Suprapubic skin (tissue), 3 donors: Measurements from ENCODE around the gene PLCG2.

Experiments
- POLR2A ChIP-seq, 2 donors: fragments of 450-650 bp; IDR thresholded peaks; one replicate each; pipeline ENCODE4 v1.6.1; 2017; ENCODE audit warnings: antibody characterized with exemption in 2 of 2, mild to moderate bottlenecking in 2 of 2, moderate library complexity in 2 of 2
- TF ChIP-seq, protein P1 (sequence below), 2 donors: fragments of 200-600 bp in 1 of 2; fragments of 450-650 bp in 1 of 2; sonication (generic) in 1 of 2; IDR thresholded peaks; one replicate each; pipeline ENCODE4 v1.5.1; 2016 to 2019; ENCODE audit warnings: antibody characterized with exemption in 2 of 2, mild to moderate bottlenecking in 1 of 2, moderate library complexity in 1 of 2

DNA sequence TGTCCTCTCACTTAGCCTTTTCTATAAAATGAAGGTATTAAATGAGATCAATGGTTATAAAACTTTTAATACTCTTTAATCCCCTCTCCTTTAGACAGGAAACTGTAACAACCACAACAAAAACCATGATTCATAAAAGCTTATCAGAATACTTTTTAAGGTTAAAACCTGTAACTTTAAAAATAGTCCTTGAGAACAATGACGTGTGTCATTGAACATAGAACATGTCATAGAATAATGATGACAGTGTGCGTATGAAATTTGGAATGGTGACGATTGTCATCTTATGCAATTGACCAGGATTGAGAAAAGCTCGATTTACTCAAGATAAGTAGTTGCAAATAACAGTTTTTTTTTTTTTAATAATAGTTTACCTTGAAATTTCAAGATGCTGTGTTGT lies 94.1 kb downstream of the PLCG2 start:
- TF ChIP-seq, protein P1, sequence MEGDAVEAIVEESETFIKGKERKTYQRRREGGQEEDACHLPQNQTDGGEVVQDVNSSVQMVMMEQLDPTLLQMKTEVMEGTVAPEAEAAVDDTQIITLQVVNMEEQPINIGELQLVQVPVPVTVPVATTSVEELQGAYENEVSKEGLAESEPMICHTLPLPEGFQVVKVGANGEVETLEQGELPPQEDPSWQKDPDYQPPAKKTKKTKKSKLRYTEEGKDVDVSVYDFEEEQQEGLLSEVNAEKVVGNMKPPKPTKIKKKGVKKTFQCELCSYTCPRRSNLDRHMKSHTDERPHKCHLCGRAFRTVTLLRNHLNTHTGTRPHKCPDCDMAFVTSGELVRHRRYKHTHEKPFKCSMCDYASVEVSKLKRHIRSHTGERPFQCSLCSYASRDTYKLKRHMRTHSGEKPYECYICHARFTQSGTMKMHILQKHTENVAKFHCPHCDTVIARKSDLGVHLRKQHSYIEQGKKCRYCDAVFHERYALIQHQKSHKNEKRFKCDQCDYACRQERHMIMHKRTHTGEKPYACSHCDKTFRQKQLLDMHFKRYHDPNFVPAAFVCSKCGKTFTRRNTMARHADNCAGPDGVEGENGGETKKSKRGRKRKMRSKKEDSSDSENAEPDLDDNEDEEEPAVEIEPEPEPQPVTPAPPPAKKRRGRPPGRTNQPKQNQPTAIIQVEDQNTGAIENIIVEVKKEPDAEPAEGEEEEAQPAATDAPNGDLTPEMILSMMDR (IDR thresholded peaks at IDR 0.05): no peak
- TF ChIP-seq POLR2A (IDR thresholded peaks at IDR 0.05): no peak
